Suppressor macrophage treated with lipopolysaccharide for 1 hour (primary cell): ENCODE measurements around the gene POLR1D.
"Not testable (repeated sequence)": the region's sequence is repeated elsewhere in the genome, so short reads cannot be mapped to it uniquely, and the experiment has no call there.

Source experiments
- DNase-seq, 3 donors: peaks; one replicate each; pipeline ENCODE4 v3.0.0-alpha.2; 2020 to 2022

The POLR1D gene

DNA sequence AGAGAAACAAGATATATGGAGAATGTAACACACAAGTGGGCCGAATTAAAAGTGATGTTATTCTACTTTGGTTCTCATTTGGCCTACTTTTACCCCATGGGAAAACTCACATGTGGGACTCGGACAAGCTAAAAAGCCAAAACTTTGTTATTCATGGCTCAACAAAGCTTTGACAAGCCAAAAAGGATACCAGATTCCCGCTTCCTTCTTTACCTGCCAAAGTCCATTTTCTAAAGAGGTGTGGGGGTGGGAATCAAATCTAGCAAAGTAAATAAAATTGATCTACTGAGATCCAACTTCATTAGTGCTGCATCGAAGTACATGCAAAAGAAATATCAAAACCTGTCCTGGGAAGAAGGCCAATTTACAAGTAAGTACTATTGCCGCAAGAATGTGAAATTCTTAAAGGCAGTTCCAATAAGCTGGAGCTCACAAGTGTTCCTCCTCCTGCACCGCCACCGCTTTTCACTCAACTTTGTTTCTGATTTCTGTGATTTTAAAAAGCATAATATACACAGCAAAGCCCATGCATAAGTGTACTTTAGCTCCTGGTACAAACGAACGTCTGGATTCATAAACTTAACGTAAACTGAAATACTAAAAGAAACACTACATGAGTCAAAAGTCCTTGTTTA is 2.5 kb upstream of the POLR1D start:
- peak in 1 of 3 donors; percentile 5 for DNase-seq

DNA sequence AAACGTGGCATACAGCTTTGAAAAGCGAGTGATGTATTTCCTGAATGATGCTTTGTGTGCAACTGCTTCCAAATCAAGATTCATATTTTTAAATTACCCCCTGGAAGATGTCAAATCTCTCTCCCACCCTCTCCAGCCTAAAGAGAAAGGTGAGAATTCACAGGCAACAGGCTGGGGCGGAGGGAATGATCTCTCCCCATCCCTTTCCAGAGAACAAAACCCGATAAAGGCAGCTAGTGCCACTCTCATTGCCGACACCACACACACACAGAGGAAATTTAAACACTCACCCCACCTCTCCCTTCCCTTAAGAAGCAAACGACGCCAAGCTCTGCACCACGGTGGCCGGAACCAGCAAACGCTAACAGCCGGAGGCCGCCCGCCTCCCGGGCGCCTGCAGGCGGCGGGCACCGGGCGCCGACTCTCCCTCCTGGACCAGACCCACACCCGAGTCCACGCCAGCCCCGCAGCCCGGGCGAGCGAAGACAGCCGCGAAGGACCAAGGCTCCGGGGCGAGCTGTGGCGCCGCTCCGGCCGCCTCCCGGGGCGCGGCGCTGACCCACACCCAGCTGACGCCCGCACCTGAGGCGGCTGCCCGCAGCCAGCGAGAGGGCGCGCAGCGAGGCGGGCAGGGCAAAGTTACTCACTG is 1.8 kb upstream of the POLR1D start:
- DNase-seq, result peak; percentile 48 to 79 (median 65)

DNA sequence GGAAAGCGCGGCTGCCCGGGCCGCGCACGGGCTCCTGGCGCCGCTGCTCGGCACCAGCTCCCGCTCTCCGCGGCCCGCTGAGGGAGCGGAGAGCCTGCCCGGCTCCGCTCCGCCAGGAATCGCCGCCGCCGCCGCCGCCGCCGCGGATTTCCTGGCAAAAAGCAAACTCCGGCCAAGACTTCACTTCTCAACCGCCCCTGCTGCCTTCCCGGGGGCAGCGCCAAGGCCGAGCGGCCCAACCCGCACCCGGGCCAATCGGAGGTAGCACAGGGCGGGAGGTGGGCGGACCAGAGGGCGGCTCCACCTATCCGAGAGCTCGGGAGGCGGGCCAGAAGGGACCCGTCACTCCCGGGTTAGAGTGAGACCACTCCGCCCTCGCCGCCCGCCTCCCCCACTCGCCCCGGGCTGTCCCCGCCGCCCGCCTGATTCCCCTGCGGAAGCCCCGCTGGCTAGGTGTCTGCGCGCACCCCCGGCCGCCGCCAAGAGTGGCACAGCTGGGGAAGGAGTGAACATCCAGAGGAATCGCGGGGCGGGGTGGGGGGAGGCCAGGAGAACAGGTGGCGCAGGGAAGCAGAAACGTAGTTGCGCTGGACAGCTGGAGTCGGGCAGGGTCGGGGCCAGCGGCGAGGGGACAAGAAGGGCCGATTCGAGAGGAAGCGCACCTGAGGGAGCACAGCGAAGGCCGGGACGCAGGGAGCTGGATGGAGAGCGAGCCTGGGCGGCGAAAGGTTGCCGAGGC is 1.1 kb upstream of the POLR1D start, which contains the start of gene LNX2:
TSS of gene LNX2 (minus strand) at position 153 of the 739 bp plus-strand sequence. CDS start 38,826 bp downstream, outside the sequence.
- DNase-seq, result peak; percentile 98 to 99 (median 99)

DNA sequence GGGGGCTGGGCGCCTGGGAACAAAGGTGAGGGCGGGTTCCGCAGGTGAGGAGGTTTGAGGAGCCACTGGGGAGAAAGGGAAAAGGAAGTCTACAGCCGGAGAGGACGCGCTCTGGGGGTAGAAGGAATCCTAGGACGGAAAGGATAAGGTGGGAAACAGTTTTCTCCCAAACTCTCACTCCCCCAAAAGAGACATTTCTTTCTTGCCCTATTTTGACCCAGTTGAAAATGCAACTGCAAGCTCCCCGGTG is 651 bp upstream of the POLR1D start:
- no peak for DNase-seq

DNA sequence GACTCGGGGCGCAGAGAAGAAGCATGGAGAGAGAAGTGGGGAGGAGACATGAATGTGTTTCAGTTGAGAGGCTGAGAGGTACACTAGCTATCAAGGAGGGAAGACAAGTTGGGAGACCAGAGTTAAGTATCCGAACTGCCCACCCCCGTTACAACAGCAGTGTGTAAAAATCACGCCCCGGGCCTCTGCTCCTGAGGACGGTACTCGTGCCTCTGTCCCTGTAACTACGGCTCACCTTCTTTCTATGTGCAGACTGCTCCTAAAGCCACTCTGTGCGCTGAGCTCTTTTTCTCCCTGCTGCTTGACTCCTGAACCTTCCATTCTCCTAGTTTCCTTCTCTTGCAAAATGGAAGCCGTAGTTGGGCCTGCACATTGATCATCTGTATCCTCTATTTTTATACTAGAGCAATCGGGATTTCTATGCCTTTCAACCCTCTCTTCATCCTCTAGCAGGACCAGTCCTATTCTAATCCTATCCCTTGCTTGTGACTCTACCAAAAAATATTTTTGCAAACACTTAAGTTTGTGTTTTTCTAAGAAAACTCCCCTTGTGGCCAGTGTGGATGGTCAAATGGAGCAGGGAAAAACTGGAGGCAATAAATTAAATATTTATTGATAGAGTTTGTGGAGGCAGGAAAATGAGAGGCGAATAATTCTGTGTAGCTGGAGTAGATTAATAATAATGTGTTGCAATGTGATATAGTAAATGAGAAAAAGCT is 569 bp downstream of the POLR1D start:
- DNase-seq, result peak in 2 of 3 donors; percentile 8 to 29

DNA sequence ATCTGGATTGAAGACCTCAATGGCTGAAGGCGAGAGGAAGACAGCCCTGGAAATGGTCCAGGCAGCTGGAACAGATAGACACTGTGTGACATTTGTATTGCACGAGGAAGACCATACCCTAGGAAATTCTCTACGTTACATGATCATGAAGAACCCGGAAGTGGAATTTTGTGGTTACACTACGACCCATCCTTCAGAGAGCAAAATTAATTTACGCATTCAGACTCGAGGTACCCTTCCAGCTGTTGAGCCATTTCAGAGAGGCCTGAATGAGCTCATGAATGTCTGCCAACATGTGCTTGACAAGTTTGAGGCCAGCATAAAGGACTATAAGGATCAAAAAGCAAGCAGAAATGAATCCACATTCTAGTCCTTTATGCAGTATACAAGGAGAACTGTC is 1.2 kb downstream of the POLR1D start:
- no peak for DNase-seq

DNA sequence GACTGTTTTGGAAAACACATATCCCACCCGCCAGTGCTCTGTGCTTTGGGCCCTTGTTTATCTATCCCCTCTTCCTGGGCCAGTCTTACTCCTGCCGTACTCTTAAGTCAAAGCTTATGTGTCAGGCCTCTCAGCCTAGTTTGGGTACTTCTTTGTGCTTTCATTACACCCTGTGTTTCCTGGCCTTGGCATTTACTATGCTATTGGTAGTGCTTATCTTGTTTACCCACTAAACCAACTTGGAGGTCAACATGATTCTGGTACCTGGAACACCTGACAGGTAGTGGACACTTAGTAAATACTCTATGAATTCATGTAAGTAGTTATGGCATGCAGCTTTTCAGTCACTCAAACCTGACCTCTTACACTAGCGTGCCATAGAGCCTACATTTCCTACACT is 2.4 kb downstream of the POLR1D start:
- DNase-seq, result no peak

DNA sequence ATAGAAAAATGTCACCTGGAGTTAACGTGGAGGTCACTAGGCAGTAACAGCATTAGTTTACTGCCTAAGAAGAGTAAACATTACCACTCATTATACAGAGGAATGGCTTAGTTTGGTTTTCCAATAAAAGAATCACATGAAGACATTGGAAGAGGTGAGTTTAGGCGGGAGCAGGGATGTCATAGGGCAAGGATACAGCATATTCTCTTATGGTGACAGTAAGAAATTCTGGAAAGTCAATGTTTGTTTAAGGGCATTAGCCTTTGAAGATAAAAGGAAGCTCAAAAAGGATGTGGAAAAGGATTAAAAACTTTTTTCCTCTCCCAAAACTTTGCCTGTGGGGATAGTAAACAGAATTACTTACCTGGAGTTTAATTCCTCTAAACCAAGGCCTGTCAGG is 4.1 kb downstream of the POLR1D start:
- DNase-seq, result no peak

DNA sequence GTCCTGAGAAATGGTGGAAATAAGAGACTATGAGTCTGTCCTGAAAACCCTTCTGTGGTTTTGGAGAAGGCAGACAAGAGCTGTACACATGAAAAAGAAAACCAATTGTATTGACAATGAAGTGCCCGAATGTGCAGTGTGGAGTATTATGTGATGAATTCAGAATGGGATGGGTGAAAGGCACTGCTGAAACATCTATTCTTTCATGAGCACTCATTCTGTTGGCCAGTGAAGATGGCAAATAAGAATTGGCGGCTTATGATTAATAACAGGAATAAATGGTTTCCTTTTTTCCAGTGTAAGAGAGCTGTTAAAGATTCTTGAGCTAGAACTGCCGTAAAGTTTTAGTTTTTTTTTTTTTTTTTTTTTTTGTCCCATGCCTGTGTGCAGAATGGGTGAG is 5.7 kb downstream of the POLR1D start:
- DNase-seq, result no peak

DNA sequence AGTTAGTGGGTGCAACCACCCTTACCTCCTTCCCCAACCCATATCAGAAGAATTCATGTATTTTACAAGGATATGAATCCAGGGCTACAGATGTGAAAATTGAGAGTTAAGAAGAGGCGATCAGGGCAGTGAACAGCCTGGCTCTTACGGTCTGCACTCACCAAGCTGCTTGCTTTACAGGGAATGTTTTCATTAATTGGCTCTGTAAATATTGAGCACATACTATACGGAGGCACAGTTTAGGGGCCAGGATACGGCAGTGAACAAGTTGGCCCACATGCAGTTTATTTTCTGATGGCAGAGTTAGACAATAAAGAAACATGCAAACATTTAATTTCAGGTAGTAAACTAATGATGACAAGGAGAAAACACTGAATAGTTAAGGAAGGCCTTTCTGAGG is 6.4 kb downstream of the POLR1D start:
- no peak for DNase-seq

DNA sequence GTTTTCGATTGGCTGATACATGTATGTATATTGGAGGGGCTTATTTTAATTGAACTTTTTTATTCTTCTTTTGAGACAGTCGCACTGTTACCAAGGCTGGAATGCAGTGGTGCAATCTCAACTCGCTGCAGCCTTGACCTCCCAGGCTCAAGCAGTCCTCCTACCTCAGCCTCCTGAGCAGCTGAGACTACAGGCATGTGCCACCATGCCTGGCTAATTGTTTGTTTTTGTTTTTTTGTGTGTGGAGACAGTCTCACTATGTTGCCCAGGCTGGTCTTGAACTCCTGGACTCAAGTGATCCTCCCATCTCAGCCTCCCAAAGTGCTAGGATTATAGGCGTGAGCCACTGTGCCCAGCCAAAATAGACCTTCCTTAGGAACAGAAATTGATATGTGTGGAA is 7.1 kb downstream of the POLR1D start:
- not testable (repeated sequence) for DNase-seq

DNA sequence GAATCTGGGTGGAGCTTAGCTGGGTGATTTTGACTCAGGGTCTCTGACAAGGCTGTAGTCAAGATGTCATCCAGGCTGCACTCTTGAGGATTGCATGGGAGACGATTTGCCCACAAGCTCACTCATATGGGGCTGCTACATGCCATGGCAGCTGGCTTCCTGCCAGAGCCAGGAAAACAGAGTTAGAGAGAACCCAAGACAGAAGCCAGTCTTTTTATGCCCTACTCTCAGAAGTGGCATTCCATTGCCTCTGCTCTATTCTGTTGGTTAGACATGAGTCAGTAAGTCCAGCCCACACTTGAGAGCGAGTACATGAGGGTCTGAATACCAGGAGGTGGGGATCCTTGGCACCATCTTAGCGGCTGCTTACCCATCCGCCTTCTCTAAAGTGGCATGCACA is 9.5 kb downstream of the POLR1D start:
- no peak for DNase-seq

DNA sequence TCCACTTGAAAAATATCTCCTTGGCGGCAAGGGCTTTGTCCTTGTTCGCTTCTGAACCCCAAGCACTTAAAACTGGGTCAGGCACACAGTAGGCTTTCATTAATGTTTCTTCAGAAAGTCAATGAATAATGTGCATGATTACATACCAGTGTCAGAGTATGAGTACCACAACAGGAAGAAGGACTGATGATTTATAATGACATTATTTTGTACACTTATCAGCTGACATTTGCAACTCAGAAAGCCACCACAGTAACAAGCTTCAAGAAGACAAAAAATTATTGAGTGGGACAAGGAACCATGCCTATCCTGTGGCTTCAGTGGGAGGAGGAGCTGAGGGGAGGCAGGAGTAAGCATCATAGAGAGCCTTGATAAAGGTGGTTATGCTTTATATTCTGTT is 10.0 kb downstream of the POLR1D start:
- peak in 1 of 3 donors; percentile 26 for DNase-seq

DNA sequence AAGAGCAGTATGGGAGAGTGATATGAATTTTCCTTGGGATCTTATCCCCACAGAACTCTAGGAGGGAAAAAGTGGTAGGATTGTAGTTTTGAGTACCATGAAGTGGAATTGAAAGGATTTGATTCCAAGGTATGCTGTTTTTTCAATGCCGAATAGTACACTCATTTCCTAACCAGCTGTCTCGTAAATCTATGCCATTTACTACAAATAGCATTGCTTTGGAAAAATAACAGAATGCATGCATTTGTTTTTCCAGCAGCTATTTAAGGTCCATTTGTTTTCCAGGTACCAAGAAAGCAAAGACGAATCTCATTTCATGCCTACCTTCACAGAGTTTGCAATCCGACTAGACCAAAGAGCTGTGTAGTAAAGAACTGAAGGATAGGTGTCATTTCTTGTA is 10.5 kb downstream of the POLR1D start:
- no peak for DNase-seq

DNA sequence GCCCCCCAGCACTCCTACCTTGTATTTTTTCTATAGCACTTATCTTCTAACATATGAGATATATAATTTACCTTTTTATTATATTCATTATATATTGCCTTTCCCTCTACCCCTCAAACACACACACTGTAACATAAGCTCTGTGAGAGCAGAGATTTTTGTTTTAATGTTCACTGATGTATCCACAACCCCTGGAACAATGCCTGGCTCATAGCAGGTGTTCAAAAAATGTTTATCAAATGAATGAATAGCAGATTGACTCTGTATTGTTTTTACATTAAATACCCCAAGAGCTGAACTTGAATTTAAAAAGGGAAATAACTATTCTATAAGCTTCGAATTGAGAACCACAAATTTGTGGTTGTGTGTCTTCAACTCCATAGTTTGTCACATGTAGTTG is 11.0 kb downstream of the POLR1D start:
- no peak for DNase-seq

DNA sequence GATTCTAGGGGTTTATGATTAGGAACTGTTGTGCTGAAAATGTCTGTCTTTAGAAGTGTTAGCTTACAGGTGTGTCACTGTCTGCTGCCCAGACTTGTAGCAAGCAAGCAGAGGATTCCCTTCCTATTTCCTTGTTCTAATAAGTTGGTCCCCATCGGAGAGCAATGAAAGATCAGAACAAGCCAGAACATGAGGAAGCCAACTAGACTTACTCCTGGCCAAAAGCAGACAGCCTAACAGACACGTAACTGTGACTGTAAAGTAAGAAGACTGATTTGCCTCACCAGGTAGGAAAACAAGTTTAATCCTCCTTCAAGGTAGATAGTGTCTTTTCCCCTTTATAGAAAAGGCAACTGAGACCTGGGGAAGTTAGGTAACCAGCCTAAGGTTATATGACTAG is 12.5 kb downstream of the POLR1D start:
- DNase-seq, result no peak

DNA sequence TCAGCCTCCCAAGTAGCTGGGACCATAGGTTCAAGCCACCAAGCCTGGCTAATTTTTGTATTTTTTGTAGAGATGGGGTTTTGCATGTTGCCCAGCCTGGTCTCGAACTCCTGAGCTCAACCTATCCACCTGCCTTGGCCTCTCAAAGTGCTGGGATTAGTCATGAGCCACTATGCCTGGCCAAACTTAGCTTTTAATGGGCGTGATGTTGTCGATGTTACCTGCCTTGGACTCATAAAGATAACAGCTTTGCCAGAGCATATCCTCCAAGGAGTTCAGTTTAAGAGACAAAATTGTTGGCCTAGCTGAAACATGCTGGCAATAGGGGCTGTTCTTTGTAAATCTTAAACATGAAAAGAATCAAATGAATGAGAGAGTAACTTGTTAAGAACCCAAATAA is 13.1 kb downstream of the POLR1D start:
- DNase-seq, result no peak

DNA sequence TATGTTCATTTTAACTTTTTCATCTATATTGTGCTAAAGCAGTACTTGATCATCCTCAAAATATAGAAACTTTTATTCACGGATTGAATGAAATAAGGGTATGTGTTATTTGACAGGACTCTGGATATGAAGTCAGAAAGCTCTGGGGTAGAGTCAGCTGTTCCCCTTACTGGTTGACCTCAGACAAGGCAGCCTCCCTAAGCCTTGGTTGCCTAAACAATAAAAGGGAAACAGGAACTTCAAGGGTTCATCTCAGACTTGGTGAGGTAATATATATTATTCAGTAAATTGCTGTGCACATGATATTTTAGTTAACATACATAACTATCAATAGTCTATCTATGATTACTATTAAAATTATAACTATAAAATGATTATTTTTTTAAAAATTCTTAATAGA is 13.6 kb downstream of the POLR1D start:
- peak; percentile 77 to 87 (median 87) for DNase-seq

DNA sequence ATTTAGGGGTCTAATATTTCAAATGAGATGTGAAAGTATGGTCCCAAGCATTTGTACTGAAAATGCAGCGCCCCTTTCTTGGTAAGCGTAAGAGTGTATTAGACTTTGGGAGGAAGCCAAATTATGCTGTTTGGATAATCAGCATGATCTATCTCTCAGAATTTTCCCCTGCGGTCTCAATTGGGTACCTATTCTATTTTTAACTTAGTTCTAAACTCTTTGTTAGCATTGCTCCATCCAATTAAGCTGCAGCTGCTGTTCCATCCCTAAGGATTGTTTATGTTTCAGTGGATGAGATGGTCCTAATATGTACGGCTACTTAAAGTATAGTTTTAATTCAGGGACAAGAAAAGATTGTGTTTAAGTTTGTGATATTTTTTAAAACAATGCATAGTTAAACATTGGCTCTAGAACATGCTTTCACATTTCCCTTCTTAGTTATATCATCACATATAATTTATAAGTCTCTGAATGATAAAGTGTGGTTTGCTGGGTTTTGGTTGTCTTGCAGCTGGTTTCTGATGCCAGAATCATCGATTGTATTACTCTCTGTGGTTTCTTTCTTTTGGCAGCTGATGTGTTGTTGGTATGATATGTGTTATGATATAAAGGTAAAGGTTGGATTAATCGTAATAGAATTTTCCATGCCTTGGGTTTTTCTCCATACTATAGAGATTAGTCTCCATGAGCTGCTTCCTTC is 15.0 kb downstream of the POLR1D start:
- no peak for DNase-seq

DNA sequence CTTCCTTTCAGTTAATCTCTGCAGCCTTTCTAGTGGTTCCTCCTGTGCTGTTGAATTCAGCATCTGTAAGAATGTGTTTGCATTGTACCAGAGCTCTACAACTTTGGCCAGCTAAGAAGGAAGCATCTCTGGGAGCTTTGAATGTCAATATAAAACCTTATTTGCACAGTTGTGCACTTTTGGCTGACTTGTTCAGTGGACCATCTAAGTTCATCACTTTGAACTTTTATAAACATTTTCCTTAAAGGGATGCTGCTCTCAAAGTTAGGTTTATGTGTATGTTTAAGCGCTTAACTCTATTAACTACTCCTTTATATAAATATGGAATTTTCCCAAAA is 15.6 kb downstream of the POLR1D start:
- DNase-seq, result no peak

DNA sequence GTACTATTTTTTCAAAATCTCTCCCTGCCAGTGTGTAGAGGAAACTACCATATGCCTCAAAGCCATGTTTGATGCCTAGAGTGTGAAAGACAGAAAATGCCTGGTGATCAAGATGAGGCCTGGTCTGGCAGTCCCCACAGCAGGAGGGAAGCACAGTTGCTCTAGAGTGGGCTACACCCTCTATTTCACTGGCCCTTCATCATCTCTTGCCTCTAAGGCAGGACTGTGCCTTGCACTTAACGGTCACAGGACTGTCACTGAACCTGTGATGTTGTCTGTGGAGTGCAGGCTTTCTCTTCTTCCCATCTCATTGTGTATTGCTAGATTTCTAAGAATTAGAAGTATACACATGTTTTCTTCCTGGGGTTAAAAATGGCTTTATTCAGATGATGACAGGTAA is 16.3 kb downstream of the POLR1D start:
- DNase-seq, result no peak

DNA sequence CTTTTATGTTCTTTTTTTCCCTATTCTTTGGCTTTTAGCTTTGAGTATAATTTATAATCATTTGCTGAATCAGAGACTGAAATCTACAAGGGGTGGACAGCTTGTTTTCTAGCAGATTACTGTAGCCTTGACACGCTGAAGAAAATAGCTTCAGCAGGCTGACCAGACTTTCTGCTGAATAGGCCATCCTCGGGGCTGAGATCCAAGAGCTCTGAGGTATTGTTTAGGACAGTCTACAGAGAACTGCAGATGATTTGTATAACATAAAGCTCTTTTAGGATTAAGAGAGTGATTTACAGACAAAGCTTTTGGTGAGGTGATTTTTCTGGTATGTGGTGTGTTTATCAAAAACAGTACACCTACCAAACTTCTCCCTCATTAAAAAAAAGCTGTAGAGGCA is 16.8 kb downstream of the POLR1D start:
- no peak for DNase-seq

DNA sequence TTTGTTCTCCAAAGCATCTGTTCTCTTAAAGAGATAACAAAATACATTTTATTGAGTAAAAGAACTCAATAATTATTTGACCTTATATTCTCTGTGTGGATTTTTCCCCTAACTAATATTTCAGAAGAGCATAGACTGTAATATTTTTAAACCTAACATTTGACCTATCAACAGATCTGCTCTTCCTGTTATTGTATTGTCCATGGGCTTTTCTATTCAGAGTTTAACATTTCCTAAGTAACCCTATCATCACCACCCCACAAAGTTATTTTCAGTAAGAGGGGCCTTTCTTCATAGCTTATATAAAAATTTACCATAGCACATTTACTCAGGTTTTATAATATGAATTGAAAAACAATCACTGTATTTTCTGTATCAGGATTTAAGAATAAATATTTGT is 17.5 kb downstream of the POLR1D start:
- no peak for DNase-seq
